Kidney (tissue), 14 donors: ENCODE data around the gene ALDH7A1. TPM values are rescaled to one million over a fixed set of nuclear protein-coding genes. Genes with fewer than 3 reads are reported as not detected.
"Not testable (repeated sequence)": the region's sequence is repeated elsewhere in the genome, so short reads cannot be mapped to it uniquely, and the experiment has no call there.

Experiments used
- DNase-seq, 5 donors: peaks; one replicate each; pipeline ENCODE4 v3.0.0-alpha.2; 2013 to 2020
- FAIRE-seq: peaks from 2 replicates; lab custom pipeline; 2012; peaks lifted over from hg19 to GRCh38; lab: Jason Lieb, UNC
- H3K27ac ChIP-seq, 2 donors: one replicate each; pipeline ENCODE4 v1.7.0; 2013; ENCODE audit warnings: low read depth in 2 of 2, low read length in 2 of 2, inconsistent platforms in 1 of 2
- H3K27me3 ChIP-seq: one replicate; pipeline ENCODE4 v1.7.1; 2013; ENCODE audit warnings: low read length, inconsistent platforms; ENCODE audit not compliant: control insufficient read depth, insufficient read depth
- H3K36me3 ChIP-seq, 3 donors: one replicate each; pipeline versions ENCODE4 v1.7.0 to v1.7.1; 2013; ENCODE audit warnings: low read length in 3 of 3, control low read depth in 1 of 3, inconsistent platforms in 1 of 3; ENCODE audit not compliant: insufficient read depth in 3 of 3, control insufficient read depth in 2 of 3
- H3K4me1 ChIP-seq, 3 donors: one replicate each; pipeline versions ENCODE4 v1.7.0 to v1.7.1; 2013; ENCODE audit warnings: low read length in 3 of 3, inconsistent platforms in 1 of 3, low read depth in 1 of 3; ENCODE audit not compliant: control insufficient read depth in 2 of 3, insufficient read depth in 2 of 3
- H3K4me3 ChIP-seq, 3 donors: one replicate each; pipeline versions ENCODE4 v1.7.0 to v1.8.1; 2013; ENCODE audit warnings: low read length in 3 of 3, control low read depth in 1 of 3, inconsistent platforms in 1 of 3
- H3K9ac ChIP-seq, 3 donors: one replicate each; pipeline versions ENCODE4 v1.7.0 to v1.7.1; 2013; ENCODE audit warnings: low read length in 3 of 3, control low read depth in 1 of 3, inconsistent platforms in 1 of 3
- H3K9me3 ChIP-seq, 3 donors: one replicate each; pipeline versions ENCODE4 v1.7.0 to v1.7.1; 2013; ENCODE audit warnings: low read length in 3 of 3, control low read depth in 1 of 3, inconsistent platforms in 1 of 3; ENCODE audit not compliant: control insufficient read depth in 2 of 3, insufficient read depth in 1 of 3
- CTCF ChIP-seq: IDR thresholded peaks from 3 replicates; pipeline ENCODE4 v1.5.1; 2012; ENCODE audit warnings: mild to moderate bottlenecking, moderate library complexity, borderline replicate concordance; ENCODE audit not compliant: insufficient read depth; ENCODE audit errors: extremely low read depth
- intact Hi-C: fragments of 100-400 bp; cut with DNase I; formaldehyde crosslinking; loops from one replicate; pipeline ENCODE4 v1.11.1; 2022
- polyA plus RNA-seq: library from polyadenylated mRNA; stranded (reverse); fragments of 350-450 nt; fragmentation: Illumina TruSeq; extraction: RNeasy Lipid Tissue Mini Kit (QIAGEN cat#74804); gene quantifications from one replicate; pipeline ENCODE4 v1.2.3, GENCODE V29; 2014; ENCODE audit warnings: low read depth, low replicate concordance; ENCODE audit not compliant: insufficient read depth
- total RNA-seq: library from RNA; stranded (reverse); fragmentation: NEBNext Ultra II Directional; extraction: Animal tissue kit (Norgen Biotek cat#: 25700); gene quantifications from one replicate; pipeline ENCODE4 v1.2.1, GENCODE V29; 2021
- donor health status: control.
- donor health status: control.
- donor health status: control.
- donor health status: control.
- donor health status: control.
- donor health status: DM: yes; HTN: yes; CAD: no.
- donor health status: Normal renal cell carcinoma (clear cell type).

The ALDH7A1 gene
- total and polyA plus RNA-seq, 2 donors from 2014 or later = 51.8 to 184 TPM

GRCh38 chr5:126562823-126563222, 32.2 kb downstream of the ALDH7A1 start:
- DNase-seq (no peak), FAIRE-seq (no peak)
- intact Hi-C loops = no loop called here
- H3K27me3 ChIP-seq = no peaks in the 10 kb centered on the region
- H3K9ac ChIP-seq = no peak overlapping the region
- H3K9me3 ChIP-seq = no peaks in the 10 kb centered on the region
- TF ChIP-seq CTCF = no peak
- H3K4me1 ChIP-seq = peaks cover 0 to 2% (median 0%) of the 10 kb centered on the region in 3 donors
- H3K27ac ChIP-seq = no peak overlapping the region
- no peak overlapping the region for H3K4me3 ChIP-seq
- H3K36me3 ChIP-seq = peaks cover 10 to 20% (median 11%) of the 10 kb centered on the region in 3 donors

DNA sequence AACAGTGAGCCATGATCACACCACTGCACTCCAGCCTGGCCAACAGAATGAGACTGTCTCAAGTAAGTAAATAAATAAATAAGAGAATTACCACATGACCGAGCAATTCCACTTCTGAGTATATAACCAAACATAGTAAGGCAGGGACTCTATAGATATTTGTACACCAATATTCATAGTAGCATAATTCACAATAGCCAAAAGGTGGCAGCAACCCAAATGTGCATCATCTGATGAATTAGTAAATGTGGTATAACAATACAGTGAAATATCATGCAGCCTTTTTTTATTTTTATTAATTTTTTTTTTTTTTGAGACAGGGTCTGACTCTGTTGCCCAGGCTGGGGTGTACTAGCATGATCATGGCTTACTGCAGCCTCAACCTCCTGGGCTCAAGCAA, 33.1 kb downstream of the ALDH7A1 start:
- FAIRE-seq = no peak
- Histone ChIP-seq H3K4me3 (no peak overlapping the region), H3K9me3 (no peaks in the 10 kb centered on the region), H3K9ac (no peak overlapping the region), H3K27me3 (no peaks in the 10 kb centered on the region), H3K4me1 (peaks cover 0 to 2% (median 0%) of the 10 kb centered on the region in 3 donors), H3K36me3 (peaks cover 10 to 20% (median 11%) of the 10 kb centered on the region in 3 donors), H3K27ac (no peak overlapping the region)
- DNase-seq = no peak
- TF ChIP-seq CTCF = no peak
- intact Hi-C loops = no loop called here

GRCh38 chr5:126555101-126555500, 39.9 kb downstream of the ALDH7A1 start:
- DNase-seq, H3K9me3 ChIP-seq, H3K27ac ChIP-seq, intact Hi-C loops, H3K4me3 ChIP-seq, H3K4me1 ChIP-seq, H3K9ac ChIP-seq, H3K27me3 ChIP-seq, FAIRE-seq: not testable (repeated sequence)
- peaks cover 18 to 33% (median 27%) of the 10 kb centered on the region in 3 donors for H3K36me3 ChIP-seq

DNA sequence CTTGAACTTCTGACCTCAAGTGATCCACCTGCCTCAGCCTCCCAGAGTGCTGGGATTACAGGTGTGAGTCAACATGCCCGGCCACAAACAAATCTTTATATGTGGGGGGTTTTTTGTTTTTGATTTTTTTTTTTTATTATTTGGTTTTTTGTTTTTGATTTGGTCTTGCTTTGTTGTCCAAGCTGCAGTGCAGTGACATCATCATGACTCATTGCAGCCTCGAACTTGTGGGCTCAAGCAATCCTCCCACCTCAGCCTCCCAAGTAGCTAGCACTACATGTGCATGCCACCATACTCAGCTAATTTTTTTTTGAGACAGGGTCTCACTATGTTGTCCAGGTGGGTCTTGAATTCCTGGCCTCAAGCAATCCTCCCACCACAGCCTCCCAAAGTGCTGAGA, 42.4 kb downstream of the ALDH7A1 start:
- no peak overlapping the region for H3K9ac ChIP-seq
- H3K27me3 ChIP-seq = no peaks in the 10 kb centered on the region
- no peak overlapping the region for H3K27ac ChIP-seq
- intact Hi-C loops = no loop called here
- no peak overlapping the region for H3K4me3 ChIP-seq
- FAIRE-seq (no peak), DNase-seq (no peak)
- peaks cover 14 to 34% (median 26%) of the 10 kb centered on the region in 3 donors for H3K36me3 ChIP-seq
- no peak for TF ChIP-seq CTCF
- no peaks in the 10 kb centered on the region for H3K4me1 ChIP-seq
- H3K9me3 ChIP-seq = no peaks in the 10 kb centered on the region
